Lower lobe of right lung (tissue), 2 donors: ENCODE data around the gene NCAPH2. TPM values are rescaled to one million over a fixed set of nuclear protein-coding genes. Genes with fewer than 3 reads are reported as not detected.

Experiments used
- ATAC-seq, 2 donors: fragments of 200-7000 bp; cut with Tn5 transposase; one replicate each; pipeline ENCODE4 v1.9.1; 2020 to 2022; ENCODE audit warnings: mild to moderate bottlenecking in 2 of 2, moderate library complexity in 2 of 2
- DNase-seq: peaks from one replicate; pipeline ENCODE4 v3.0.0-alpha.2; 2020
- H3K27ac ChIP-seq: fragments of 200-600 bp; one replicate; pipeline ENCODE4 v1.8.0; 2022
- H3K27me3 ChIP-seq: fragments of 200-600 bp; one replicate; pipeline ENCODE4 v1.8.0; 2022; ENCODE audit warnings: low read depth
- H3K36me3 ChIP-seq: fragments of 200-600 bp; one replicate; pipeline ENCODE4 v1.8.0; 2022; ENCODE audit warnings: mild to moderate bottlenecking
- H3K4me1 ChIP-seq: fragments of 200-600 bp; one replicate; pipeline ENCODE4 v1.8.0; 2022
- H3K4me3 ChIP-seq: fragments of 200-600 bp; one replicate; pipeline ENCODE4 v1.8.0; 2022; ENCODE audit warnings: mild to moderate bottlenecking
- H3K9me3 ChIP-seq: fragments of 200-600 bp; one replicate; pipeline ENCODE4 v1.8.0; 2022
- intact Hi-C: fragments of 100-400 bp; cut with DNase I; formaldehyde crosslinking; loops from one replicate; pipeline ENCODE4 v1.11.0; 2022
- total RNA-seq: library from RNA; stranded (reverse); fragmentation: NEBNext Ultra II Directional; extraction: Animal tissue kit (Norgen Biotek cat#: 25700); gene quantifications from one replicate; pipeline ENCODE4 v1.2.1, GENCODE V29; 2021
- TF ChIP-seq, protein P1 (sequence below): fragments of 200-600 bp; IDR thresholded peaks from one replicate; pipeline ENCODE4 v1.8.0; 2022; ENCODE audit warnings: antibody characterized with exemption, mild to moderate bottlenecking
- donor health status: DM: no; HTN: yes; CAD: no; lungs with severe emphysema.

The NCAPH2 gene
- total RNA-seq, 1 donor from 2014 or later = 46.1 TPM

DNA sequence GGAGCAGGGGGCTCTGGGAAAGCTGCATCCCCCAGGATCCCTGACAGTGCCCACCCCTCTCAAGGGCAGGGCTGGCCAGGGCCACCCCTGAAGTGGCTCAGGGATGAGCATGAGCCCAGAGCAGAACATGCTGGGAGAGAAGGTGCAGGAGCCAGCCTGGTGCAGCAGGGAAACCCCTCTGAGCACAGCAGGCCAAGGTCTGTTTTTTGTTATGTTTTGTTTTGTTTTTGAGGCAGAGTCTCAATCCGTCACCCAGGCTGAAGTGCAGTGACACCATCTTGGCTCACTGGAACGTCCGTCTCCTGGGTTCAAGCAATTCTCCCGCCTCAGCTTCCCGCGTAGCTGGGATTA, 32.4 kb upstream of the NCAPH2 start:
- H3K27ac ChIP-seq = peak overlapping the region; percentile 79
- no peaks in the 10 kb centered on the region for H3K9me3 ChIP-seq
- H3K27me3 ChIP-seq = peaks cover 12% of the 10 kb centered on the region
- intact Hi-C loops = no loop called here
- H3K4me3 ChIP-seq = peak overlapping the region; percentile 83
- no peaks in the 10 kb centered on the region for H3K36me3 ChIP-seq
- no peak for ATAC-seq
- TF ChIP-seq, protein P1, sequence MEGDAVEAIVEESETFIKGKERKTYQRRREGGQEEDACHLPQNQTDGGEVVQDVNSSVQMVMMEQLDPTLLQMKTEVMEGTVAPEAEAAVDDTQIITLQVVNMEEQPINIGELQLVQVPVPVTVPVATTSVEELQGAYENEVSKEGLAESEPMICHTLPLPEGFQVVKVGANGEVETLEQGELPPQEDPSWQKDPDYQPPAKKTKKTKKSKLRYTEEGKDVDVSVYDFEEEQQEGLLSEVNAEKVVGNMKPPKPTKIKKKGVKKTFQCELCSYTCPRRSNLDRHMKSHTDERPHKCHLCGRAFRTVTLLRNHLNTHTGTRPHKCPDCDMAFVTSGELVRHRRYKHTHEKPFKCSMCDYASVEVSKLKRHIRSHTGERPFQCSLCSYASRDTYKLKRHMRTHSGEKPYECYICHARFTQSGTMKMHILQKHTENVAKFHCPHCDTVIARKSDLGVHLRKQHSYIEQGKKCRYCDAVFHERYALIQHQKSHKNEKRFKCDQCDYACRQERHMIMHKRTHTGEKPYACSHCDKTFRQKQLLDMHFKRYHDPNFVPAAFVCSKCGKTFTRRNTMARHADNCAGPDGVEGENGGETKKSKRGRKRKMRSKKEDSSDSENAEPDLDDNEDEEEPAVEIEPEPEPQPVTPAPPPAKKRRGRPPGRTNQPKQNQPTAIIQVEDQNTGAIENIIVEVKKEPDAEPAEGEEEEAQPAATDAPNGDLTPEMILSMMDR = no peak
- peaks cover 42% of the 10 kb centered on the region for H3K4me1 ChIP-seq
- DNase-seq = no peak

DNA sequence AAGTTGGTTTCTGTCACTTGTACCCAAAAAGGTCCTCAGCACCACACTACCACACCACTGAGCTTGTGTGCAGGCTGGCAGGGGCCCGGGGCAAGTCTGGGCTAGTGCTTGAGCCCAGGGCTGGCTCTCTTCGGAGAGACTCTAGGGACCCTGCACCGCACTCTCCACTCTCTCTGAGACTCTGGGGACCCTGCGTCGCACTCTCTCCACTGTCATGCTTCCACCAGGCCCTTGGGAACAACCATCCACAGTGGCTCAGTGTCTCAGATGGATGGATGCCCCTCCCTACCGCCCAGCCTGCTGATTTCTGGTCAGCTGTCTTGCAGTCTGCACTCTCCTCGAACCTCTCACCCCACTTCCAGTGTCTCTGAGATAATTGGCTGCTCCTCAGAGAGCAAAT, 31.2 kb upstream of the NCAPH2 start:
- Histone ChIP-seq H3K4me3 (no peak overlapping the region), H3K36me3 (no peaks in the 10 kb centered on the region), H3K9me3 (no peaks in the 10 kb centered on the region), H3K4me1 (peaks cover 35% of the 10 kb centered on the region), H3K27ac (no peak overlapping the region), H3K27me3 (peaks cover 25% of the 10 kb centered on the region)
- intact Hi-C loops = no loop called here
- TF ChIP-seq, protein P1 = no peak
- DNase-seq (no peak), ATAC-seq (no peak)

DNA sequence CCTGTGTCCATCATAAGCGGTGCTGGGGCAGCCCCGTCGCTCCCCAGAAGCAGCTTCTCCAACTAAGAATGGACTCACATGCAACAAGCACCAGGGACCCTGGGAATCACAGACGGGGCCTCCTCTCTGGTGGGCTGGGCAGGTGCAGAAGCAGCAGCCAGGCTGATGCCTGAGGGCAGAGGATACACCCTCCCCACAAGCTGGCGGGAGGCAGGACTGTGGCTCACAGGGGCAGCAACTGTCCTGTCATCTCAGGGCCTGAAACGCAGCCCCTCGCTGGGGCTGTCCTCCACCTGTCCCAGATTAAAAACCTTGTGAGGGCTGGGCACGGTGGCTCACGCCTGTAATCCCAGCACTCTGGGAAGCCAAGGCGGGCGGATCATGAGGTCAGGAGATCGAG, 30.1 kb upstream of the NCAPH2 start:
- TF ChIP-seq, protein P1 = no peak
- intact Hi-C loops = no loop called here

DNA sequence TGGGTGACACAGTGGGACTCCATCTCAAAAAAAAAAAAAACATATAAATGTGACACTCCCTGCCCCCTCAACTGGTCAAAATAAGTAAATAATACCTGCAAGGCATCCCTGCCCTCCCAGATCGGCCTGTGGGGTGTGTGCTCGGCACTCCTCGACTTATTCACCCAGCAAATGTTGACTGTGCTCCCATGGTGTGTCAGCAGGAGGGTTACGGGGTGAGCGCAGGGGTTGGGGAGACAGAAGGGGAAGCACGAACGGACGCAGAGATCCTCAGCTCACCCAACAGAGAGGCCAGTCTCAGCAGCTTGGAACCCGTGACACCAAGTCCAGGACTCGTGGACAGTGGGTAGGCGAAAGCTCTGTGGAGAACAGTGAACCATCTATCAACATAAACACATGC, 28.3 kb upstream of the NCAPH2 start:
- ATAC-seq (no peak), DNase-seq (no peak)
- Histone ChIP-seq H3K27me3 (peaks cover 51% of the 10 kb centered on the region), H3K9me3 (no peaks in the 10 kb centered on the region), H3K4me3 (no peak overlapping the region), H3K27ac (no peak overlapping the region), H3K36me3 (no peaks in the 10 kb centered on the region), H3K4me1 (peaks cover 23% of the 10 kb centered on the region)
- intact Hi-C loops = no loop called here
- TF ChIP-seq, protein P1 = no peak

More for the DNA sequence above, 30.1 kb upstream of the NCAPH2 start:
- no peak overlapping the region for H3K27ac ChIP-seq
- H3K27me3 ChIP-seq = peaks cover 35% of the 10 kb centered on the region
- no peaks in the 10 kb centered on the region for H3K36me3 ChIP-seq
- no peak for DNase-seq
- H3K4me1 ChIP-seq = peaks cover 36% of the 10 kb centered on the region
- H3K9me3 ChIP-seq = no peaks in the 10 kb centered on the region
- no peak overlapping the region for H3K4me3 ChIP-seq
- ATAC-seq = no peak

DNA sequence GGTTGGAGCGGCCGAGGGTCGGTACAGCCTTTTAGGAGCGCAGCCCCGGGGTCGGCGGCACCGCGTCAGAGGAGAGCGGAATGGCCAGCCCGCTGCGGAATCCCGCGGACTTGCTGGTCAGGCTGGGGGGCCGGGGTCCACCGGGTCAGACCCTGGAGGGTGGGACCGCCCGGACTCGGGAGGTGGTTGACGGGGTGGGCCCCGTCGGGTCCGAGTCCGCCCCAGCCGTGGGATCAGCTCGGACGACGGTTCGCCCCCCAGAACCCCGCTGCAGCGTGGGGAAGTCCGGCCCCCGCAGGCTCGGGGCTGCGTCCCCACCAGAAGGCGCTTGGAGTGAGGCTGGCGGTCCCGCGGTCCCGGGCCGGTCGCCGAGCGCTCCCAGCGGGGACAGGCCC, 27.0 kb upstream of the NCAPH2 start:
- no peaks in the 10 kb centered on the region for H3K36me3 ChIP-seq
- peak; percentile 50 for DNase-seq
- H3K27me3 ChIP-seq = peaks cover 51% of the 10 kb centered on the region
- intact Hi-C loops = no loop called here
- TF ChIP-seq, protein P1 = no peak
- peak overlapping the region; percentile 61 for H3K4me3 ChIP-seq
- no peaks in the 10 kb centered on the region for H3K9me3 ChIP-seq
- H3K27ac ChIP-seq = no peak overlapping the region
- peaks cover 17% of the 10 kb centered on the region for H3K4me1 ChIP-seq
- ATAC-seq = no peak
